SW480 (cell line): Measurements from ENCODE around the gene HOXD13.

Experiments used
- DNase-seq: peaks from one replicate; pipeline ENCODE4 v3.0.0-alpha.2; 2016; ENCODE audit warnings: low spot score

HOXD13 gene

DNA sequence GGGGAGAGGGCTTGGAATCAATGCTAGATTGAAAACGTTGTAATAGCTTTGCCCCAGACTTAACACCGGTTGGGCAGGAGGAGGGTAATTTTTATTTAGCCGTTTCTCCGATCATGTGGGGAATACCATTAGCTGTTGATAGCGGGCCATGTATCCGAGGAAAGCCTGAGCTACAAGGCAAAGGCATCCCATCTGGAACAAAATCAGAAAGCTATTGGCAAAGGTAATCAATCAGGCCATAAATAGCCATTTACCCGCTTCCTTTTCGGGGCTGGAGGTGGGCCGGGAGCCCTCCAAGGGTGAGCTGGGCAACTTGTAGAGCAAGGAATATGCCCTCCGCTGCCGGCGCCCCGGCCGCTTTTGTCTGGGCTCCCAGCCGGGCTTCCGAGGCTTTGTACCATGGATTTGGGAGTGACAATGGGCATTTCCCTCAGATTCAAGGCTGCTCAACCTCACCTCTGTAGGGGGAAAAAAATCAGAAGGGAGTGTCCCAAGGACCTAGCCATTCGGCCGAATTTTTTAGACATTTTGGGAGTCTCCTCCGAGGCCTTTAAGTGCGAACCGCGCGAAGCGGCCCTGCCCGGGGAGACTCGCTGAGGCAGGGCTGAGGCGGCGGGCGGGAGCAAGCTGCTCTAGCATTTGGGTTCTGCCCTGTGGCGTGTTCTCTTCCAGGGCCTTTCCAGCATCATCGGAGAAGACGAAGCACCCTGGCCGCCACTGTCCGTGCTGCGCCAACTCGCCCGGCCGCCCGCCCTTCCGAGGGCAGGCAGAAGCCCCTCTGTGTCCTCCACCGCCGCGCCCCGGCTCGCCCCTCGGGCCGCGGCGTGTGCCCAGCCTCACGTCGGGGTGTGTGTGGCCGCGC lies 28.9 kb downstream of the HOXD13 start:
- no peak for DNase-seq

DNA sequence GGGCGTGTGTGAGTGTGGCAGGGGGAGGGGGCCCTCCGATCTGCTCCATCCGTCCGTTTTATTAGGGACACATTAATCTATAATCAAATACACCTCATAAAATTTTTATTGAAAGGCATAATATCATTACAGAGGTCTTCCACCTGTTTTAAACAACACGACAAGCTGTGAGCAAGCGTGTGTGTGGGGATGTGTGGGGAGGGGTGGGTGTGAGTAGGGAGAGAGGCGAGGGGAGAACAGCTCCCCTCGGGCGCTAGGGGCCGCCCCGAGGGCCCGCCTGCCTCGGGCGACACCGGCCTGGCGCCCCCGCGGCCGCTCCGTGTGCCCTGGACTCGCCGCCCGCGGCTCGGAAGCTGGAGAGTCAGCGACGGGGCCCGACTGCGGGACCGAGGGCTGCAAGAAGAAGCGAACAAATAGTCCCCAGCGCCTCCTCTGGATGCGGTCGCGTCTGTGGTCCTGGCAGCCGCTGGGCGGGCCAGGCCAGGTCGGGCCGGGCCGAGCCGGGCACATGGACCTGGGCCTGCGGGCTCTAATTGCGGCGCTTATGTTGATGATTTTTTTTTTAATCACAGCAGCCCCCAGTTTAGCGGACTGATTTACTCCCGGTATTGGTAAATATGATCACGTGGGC lies 29.6 kb downstream of the HOXD13 start:
- DNase-seq: no peak

DNA sequence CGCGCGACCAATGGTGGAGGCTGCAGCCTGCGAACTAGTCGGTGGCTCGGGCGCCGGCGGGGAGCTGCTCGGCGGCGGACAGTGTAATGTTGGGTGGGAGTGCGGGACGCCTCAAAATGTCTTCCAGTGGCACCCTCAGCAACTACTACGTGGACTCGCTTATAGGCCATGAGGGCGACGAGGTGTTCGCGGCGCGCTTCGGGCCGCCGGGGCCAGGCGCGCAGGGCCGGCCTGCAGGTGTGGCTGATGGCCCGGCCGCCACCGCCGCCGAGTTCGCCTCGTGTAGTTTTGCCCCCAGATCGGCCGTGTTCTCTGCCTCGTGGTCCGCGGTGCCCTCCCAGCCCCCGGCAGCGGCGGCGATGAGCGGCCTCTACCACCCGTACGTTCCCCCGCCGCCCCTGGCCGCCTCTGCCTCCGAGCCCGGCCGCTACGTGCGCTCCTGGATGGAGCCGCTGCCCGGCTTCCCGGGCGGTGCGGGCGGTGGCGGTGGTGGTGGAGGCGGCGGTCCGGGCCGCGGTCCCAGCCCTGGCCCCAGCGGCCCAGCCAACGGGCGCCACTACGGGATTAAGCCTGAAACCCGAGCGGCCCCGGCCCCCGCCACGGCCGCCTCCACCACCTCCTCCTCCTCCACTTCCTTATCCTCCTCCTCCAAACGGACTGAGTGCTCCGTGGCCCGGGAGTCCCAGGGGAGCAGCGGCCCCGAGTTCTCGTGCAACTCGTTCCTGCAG lies 30.3 kb downstream of the HOXD13 start, which contains the start of gene HOXD9:
Gene HOXD9, plus strand, starts transcription at position 37 of the 728 bp plus-strand sequence. Its CDS starts 50 bp downstream, at position 87.
- peak; percentile 76 for DNase-seq

DNA sequence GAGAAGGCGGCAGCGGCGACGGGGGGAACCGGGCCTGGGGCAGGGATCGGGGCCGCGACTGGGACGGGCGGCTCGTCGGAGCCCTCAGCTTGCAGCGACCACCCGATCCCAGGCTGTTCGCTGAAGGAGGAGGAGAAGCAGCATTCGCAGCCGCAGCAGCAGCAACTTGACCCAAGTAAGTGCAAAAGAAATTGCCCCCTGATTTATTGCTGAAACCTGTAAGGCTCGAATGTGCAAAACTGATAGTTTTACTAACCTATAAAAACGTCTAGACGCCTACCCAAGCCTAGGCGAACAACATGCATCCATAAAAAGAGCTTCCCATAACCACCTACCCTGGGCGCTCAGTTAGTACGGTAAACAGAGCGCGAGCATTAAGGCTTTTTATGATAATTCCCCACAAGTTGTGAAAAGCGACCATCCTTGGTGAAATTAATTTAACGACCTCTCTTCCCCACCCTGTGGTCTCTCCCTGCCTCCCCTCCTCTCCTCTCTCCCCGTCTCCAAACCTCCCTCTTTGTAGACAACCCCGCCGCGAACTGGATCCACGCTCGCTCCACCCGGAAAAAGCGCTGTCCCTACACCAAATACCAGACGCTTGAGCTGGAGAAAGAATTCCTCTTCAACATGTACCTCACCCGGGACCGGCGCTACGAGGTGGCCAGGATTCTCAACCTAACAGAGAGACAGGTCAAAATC lies 31.0 kb downstream of the HOXD13 start:
- no peak for DNase-seq

DNA sequence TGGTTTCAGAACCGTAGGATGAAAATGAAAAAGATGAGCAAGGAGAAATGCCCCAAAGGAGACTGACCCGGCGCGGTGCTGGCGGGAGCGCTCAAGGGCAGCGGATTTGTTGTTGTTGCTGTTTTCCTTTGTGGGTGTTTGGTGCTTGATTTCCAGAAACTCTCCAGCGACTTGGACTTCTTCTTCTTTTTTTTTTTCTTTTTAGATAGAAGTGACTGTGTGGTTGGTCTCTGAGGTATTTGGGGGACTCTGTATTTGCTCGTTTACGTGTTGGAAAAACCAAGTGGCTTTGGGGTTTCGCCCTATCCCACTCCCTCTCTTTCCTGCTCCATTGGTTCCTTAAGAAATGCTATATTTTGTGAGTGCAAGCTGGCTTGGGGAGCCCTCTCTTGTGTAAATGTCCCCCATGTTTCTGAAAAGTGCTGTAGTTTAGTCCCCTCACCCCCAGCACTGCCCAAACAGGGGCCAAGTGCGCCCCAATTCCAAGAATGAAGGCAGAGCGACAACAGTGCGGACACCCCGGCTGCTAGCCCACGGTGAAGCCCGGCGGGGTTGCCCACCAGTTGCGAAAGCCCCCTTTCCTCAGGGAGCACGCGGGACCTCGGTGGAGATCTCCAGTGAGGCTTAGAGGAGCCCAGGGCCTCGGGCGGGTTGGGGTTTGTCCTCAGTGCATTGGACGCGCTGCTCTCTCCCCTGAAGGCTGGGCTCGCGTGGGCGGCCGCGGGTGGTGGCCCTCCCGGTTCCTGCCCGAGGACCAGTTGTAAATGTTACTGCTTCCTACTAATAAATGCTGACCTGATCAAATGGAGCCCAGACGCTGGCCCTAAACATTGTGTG lies 31.8 kb downstream of the HOXD13 start:
- no peak for DNase-seq

DNA sequence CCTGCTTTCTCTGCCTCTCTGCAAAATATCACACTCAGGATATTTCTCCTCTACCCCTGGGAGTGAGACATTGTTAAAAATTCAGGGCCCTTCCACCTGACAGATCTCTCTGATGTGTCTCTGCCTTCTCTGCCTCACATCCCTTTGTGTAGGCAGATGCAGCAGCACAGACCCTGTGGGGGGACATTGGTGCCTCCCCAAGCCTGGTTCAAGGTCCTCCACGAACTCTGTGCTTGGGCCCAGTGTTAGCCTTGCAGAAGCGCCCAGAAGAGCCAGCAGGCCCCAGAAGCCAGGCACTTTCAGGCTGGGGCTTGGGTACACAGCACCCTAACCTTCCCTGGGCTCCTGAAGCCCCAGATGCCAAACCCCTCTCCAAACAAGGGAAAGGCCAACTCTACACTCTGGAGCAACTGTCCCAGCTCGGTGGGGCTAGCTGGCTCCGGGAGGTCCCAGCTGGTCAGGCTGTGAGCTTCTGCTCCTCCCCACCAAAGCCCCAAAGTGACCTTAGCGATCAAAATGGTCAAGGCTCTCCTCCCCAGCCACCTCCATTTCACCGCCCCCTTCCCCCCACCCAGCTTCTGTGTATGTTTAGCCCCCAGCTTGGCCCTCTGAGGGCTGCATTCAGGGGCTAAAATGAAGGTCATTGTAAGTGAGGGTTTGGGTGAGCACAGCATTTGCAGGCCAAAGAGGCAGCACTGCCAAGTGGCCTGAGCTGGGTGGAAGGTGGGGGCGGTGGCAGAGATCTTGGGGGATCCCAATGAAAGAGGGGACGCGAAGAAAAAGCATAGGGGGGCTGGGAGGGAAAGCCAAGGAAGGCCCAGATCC lies 32.6 kb downstream of the HOXD13 start:
- no peak for DNase-seq

DNA sequence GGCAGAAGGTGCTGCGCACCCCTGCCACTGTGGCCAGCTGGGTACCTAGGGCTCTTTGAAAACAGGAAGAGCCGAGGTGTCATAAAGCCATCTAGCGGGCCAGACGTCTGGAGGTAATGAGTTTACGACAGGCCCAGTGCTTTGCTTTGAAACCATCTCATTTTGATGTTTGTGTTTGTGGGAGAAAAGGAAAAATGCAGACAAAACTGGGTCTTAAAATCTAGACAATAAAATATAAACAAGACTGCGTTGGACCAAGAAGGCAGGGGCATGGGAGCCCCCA lies 33.2 kb downstream of the HOXD13 start:
- DNase-seq: no peak

DNA sequence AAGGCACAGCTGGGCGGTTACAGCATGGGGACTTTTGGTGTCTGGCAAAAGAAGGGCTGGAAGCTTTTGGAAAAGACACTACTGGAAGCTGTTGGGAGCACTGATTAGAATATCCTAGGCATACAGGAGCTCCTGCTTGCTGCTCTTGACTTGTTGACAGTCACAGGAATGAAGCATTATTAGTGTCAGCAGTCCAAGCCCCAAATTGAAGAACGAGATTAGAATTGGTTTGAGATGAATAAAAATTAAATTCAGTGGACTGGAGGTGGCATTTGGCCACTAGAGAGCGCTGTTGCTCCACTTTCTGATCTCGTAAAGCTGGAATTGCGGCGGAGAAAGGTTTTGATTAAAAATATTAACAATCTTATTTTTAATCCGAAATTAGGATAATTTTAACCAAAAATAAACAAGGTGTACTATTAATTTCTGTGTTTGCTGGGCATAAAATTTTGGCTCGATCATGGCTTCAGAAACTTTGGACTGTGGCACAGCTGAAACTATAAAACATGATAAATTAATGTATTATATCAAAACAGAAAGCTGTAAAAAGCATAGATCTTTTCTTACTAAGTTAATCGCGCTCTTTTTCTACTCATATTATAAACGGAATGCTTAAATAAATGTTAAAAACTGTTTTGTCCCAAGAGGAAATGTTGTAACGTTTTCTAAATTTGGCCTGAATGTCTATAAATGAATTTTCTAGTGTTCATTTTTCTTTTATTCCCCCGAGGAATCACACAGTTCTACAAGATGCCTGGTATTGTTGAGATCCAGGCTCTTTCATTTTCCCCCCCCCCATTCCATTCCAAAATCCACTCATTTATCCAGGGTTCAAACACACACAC lies 34.6 kb downstream of the HOXD13 start:
- DNase-seq: no peak

DNA sequence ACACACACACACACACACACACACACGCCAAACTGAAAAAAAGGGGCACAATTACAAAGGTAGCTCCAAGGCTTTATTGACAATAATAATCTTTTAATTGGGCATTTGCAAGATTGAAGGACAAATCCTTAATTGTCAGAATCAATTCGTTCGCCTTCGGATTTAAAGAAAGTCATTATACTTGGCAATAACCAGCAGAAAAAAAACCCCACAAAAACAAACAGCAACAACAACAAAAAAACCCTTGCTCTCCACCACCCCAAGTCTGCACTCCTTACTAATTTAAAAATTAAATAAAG lies 35.2 kb downstream of the HOXD13 start:
- DNase-seq: no peak

DNA sequence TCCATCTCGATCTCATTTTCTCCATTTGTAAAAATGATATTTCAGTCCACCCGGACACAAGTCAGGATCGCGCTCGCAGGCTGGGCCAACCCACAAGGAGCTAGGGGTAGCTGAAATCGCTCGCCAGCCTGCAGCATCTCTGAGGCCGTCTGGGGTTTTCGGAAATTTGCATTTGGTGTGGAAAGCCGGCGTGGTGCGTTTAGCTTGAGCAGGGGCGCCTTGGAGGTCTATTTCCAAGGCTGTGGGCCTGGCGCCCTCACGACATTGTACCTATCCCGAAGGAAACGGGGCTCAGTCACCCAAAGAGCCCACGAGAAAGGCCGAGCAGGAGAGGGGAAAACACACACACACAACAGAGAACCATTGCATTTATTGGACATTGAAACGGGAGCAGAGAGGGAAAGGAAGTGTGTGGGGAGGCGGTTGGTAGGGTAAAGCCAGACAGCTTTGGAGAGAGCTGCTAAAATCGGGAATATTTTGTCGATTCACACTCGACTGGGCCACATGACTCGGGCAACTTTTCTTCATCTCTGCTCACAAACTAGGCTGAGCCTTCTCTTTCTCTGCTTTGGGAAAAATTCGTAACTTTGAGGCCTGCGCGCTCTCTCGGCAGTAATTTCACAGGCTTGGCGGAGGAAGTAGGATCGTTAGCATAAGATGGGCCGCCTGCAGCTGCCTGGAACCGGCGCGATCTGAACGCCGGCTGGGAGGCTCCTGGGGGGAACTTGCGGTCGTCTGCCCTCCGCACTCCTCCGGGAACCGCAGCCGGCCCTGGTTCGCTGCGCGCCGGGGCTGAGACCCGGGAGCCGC lies 35.9 kb downstream of the HOXD13 start:
- DNase-seq: no peak

DNA sequence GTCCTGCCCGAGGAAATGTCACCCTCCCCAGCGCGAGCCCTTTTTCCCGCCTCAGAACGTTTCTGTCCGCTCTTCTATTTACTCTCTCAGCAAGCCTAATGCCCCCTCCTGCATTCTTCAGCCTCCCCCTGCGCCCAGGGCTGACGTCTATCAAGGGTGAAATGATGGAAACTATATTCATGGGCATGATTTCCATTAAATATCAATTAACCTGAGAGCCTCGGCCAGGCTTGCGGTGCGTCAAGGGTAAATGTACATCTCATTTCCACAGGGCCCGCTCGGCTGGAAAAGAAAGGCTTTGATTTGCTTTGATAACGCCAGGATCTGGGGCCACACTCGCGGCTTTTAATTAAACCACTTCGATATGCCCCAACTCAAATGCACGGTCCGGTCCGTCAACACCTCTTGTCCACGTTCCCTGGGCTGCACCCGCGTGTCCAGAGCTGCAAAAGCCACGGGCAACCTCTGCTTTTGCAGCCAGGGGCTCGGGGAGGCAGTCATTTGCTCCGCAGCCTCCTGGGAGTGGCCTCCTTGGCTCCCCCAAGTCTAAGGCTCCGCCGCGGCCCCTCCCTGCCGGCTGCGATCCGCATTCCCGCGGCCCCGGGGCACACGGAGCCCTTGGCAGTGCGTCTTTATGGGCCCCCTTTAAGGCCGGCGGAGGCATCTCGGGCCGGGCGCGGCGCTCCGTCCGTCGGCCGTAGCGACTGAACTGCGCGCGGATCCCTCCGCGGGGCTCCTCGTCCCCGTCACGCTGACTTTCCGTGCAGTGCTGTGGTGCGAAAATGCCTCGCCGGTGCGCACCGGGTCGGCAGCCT lies 36.7 kb downstream of the HOXD13 start, which contains the start of gene HOXD8:
Gene HOXD8, plus strand, starts transcription at position 724 of the 815 bp plus-strand sequence. CDS start 662 bp downstream, outside the sequence.
- peak; percentile 81 for DNase-seq

DNA sequence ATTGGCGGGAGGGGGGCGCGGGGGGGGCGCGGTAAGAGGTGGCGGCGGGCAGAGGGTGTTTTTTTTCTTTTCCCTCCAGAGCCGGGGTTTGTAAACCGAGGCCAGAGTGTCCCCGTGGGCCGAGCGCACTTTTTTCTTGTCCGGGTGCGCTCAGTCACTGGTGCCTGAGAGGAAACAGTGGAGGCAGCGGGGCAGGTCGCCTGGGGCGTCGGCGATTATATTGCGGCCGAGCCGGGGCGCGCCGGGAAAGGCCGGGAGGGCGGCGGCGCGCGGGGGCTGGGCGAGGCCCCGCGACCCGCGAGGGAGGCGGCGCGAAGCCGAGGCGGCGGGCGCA lies 37.3 kb downstream of the HOXD13 start:
- peak; percentile 55 for DNase-seq

DNA sequence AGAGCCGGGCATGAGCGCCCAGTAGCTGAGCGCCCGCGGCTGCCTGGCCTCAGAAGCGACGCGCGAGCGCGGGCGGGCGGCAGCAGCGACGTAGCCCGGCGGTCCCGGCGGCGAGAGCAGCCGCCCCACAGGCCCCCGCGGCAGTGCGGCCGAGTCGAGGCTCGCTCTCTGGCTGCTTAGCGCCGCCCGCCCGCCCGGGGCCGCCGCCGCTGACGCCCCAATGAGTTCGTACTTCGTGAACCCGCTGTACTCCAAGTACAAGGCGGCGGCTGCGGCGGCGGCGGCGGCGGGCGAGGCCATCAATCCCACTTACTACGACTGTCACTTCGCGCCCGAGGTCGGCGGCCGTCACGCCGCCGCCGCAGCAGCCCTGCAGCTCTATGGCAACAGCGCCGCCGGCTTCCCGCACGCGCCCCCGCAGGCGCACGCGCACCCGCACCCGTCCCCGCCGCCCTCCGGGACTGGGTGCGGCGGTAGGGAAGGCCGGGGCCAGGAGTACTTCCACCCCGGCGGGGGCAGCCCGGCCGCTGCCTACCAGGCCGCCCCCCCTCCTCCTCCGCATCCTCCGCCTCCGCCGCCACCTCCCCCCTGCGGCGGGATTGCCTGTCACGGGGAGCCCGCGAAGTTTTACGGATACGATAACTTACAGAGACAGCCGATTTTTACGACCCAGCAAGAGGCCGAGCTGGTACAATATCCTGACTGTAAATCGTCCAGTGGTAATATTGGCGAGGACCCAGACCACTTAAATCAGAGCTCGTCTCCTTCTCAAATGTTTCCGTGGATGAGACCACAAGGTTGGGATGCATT lies 37.8 kb downstream of the HOXD13 start:
- DNase-seq: peak; percentile 59

DNA sequence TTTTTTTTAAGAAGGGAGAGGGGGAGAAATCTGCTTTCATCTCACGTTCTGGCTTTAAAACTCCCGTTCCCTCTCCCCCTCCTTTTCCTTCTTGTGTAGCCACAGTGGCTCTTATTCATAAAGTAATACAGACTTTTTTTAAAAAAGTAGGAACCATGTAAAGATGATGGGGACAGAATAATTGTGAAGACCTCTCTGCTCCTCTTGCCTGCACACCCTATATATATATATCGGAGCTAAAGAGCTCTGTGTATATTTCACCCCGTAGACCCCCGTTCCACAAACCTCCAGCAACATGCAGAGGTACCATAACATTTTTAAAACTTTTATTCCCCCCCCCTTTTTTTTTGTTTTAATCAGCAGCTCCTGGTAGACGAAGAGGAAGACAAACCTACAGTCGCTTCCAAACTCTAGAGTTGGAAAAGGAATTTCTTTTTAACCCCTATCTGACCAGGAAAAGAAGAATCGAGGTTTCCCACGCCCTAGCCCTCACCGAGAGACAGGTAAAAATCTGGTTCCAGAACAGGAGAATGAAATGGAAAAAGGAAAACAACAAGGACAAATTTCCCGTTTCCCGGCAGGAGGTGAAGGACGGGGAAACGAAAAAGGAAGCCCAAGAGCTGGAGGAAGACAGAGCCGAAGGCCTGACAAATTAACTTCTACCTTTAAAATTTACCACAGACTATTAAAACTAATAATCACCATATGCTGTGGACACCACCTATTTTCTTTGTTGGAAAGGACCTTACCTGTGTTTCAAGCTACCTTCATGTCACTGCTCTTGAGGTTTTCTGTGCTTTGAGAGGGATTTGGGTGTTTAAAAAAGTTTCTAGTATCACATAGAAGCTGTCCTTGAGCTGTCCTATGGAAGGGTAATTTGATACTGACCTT lies 38.7 kb downstream of the HOXD13 start:
- DNase-seq: no peak

DNA sequence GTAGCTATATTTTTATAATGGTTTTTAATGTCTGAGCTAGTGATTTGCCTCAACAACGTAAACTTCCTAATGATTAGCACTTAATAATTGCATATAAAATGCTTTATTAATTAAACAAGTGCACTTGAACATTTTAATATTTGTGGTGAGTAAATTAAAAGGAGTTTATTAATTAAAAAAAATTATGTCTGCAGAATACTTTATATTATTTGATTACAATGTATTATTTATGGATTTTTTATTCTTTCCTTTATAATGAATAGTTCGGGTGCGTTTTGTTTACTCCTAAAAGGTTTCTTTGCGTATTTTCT lies 39.3 kb downstream of the HOXD13 start:
- no peak for DNase-seq
